Stomach (tissue), 9 donors: ENCODE results near the gene RPTOR. TPM values are rescaled to one million over a fixed set of nuclear protein-coding genes. Genes with fewer than 3 reads are reported as not detected.

ENCODE experiments used
- DNase-seq, 2 donors: peaks; one replicate each; pipeline versions ENCODE4 v3.0.0 to v3.0.0-alpha.2; 2013 to 2019
- H3K27ac ChIP-seq, 5 donors: fragments of 200-600 bp in 4 of 5; sonication (generic) in 4 of 5; one replicate each; pipeline ENCODE4 v1.5.1; 2013 to 2019; ENCODE audit warnings: mild to moderate bottlenecking in 1 of 5, moderate library complexity in 1 of 5
- H3K27me3 ChIP-seq, 3 donors: fragments of 200-600 bp; sonication (generic); one replicate each; pipeline ENCODE4 v1.5.1; 2017 to 2019; ENCODE audit warnings: mixed run types in 1 of 3
- H3K36me3 ChIP-seq, 4 donors: fragments of 200-600 bp; sonication (generic); 1 replicate in 3 of 4; 2 replicates in 1 of 4; pipeline ENCODE4 v1.5.1; 2016 to 2019
- H3K4me1 ChIP-seq, 4 donors: fragments of 200-600 bp; sonication (generic); one replicate each; pipeline ENCODE4 v1.5.1; 2016 to 2019
- H3K4me3 ChIP-seq, 4 donors: fragments of 200-600 bp; sonication (generic) in 3 of 4; one replicate each; pipeline ENCODE4 v1.5.1; 2016 to 2019; ENCODE audit warnings: mild to moderate bottlenecking in 1 of 4
- H3K9me3 ChIP-seq, 4 donors: fragments of 200-600 bp; sonication (generic); one replicate each; pipeline ENCODE4 v1.5.1; 2016 to 2019
- EP300 ChIP-seq: sonication (generic); formaldehyde crosslinking; IDR thresholded peaks from one replicate; pipeline ENCODE4 v1.6.1; 2017; ENCODE audit warnings: antibody characterized with exemption
- POLR2A ChIP-seq, 4 donors: fragments of 450-650 bp; IDR thresholded peaks; one replicate each; pipeline ENCODE4 v1.6.1; 2016; ENCODE audit warnings: antibody characterized with exemption in 4 of 4, control low read depth in 2 of 4, mild to moderate bottlenecking in 1 of 4, moderate library complexity in 1 of 4
- POLR2AphosphoS5 ChIP-seq, 3 donors: sonication (generic); formaldehyde crosslinking; IDR thresholded peaks; one replicate each; pipeline ENCODE4 v1.6.1; 2016; ENCODE audit warnings: antibody characterized with exemption in 3 of 3
- WGBS, 5 donors: extraction: QIAGEN DNeasy Blood & Tissue Kit in 3 of 5; methylation state at CpG; one replicate each; pipeline versions ENCODE4 v1.1.5 to v1.1.7; 2013 to 2018; 5-methylcytosine and 5-hydroxymethylcytosine counted together
- intact Hi-C: fragments of 100-400 bp; cut with DNase I; formaldehyde crosslinking; loops from one replicate; pipeline ENCODE4 v1.15.1; 2023; ENCODE audit warnings: low total_unique reads
- polyA plus RNA-seq, 3 donors: library from polyadenylated mRNA; stranded (reverse); fragments of 200-250 nt; gene quantifications; one replicate each; pipeline ENCODE4 v1.2.3, GENCODE V29; 2013
- total RNA-seq, 5 donors: library from RNA; depleted of rRNA; stranded (reverse); fragments of >200 nt; gene quantifications; one replicate each; pipeline versions ENCODE4 v1.1.0 to v1.2.3, GENCODE V29; 2014 to 2016
- TF ChIP-seq, protein P1 (sequence below), 7 experiments: fragments of 450-650 bp in 4 of 7; fragments of 200-600 bp in 3 of 7; sonication (generic) in 3 of 7; IDR thresholded peaks; one replicate each; pipeline ENCODE4 v1.5.1; 2016 to 2019; ENCODE audit warnings: antibody characterized with exemption in 7 of 7, control low read depth in 2 of 7, mild to moderate bottlenecking in 1 of 7
- donor health status: healthy with polysubstance abuse.
- donor health status: Bipolar disorder and iron deficiency.
- donor health status: healthy.

Gene RPTOR
- total and polyA plus RNA-seq, 8 donors = 3.8 to 103 (median 19.3) TPM

DNA sequence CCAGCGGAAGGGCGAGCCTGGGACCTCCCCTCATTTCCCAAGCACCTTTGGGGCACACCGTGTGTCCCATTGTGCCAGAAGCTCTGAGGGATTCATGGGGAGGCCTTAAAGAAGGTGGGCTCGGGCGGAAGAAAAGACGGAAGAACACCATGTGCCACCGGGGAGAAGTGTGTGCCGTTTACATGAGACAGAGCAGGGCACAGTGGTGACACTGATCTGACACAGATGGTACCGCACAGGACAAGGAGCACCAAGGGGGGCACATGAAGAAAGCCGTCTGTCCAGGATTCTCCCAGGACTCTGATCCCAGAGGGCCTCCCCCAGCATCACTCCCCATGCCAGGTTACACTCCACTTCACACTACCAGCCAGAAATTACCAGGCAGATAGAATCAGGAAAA is 318.3 kb downstream of the RPTOR start:
- Histone ChIP-seq H3K9me3 (no peaks in the 10 kb centered on the region), H3K27me3 (no peaks in the 10 kb centered on the region), H3K36me3 (peaks cover 0 to 21% (median 17%) of the 10 kb centered on the region in 4 donors), H3K27ac (no peak overlapping the region), H3K4me1 (peaks cover 12 to 33% (median 17%) of the 10 kb centered on the region in 4 donors), H3K4me3 (no peak overlapping the region)
- TF ChIP-seq POLR2A (IDR thresholded peaks at IDR 0.05) (no peak), EP300 (no peak)
- WGBS, 5 donors = 96 to 99% (median 97%) methylated on average over 10 of the region's 10 CpGs
- DNase-seq = no peak
- intact Hi-C loops = loop anchor here (10.0 kb wide), 1 partner anchor 112 kb away; no protein-coding TSS in a partner anchor

DNA sequence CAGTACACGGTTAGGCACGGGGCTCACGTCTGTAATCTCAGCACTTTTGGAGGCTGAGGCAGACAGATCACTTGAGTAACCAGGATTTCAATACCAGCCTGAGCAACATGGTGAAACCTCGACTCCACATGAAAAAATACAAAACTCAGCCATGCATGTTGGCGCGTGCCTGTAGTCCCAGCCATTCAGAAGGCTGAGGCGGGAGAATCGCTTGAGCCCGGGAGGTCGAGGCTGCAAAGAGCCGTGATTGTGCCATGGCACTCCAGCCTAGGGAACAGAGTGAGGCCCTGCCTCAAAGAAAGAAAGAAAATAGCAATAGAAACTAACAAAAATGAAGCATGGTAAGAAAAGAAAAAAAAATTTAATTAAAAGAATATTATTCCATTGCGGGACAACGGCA is 319.0 kb downstream of the RPTOR start:
- WGBS, 5 donors = 97 to 98% (median 97%) methylated on average over 13 of the region's 13 CpGs
- no peak for DNase-seq
- TF ChIP-seq, protein P1, sequence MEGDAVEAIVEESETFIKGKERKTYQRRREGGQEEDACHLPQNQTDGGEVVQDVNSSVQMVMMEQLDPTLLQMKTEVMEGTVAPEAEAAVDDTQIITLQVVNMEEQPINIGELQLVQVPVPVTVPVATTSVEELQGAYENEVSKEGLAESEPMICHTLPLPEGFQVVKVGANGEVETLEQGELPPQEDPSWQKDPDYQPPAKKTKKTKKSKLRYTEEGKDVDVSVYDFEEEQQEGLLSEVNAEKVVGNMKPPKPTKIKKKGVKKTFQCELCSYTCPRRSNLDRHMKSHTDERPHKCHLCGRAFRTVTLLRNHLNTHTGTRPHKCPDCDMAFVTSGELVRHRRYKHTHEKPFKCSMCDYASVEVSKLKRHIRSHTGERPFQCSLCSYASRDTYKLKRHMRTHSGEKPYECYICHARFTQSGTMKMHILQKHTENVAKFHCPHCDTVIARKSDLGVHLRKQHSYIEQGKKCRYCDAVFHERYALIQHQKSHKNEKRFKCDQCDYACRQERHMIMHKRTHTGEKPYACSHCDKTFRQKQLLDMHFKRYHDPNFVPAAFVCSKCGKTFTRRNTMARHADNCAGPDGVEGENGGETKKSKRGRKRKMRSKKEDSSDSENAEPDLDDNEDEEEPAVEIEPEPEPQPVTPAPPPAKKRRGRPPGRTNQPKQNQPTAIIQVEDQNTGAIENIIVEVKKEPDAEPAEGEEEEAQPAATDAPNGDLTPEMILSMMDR (IDR thresholded peaks at IDR 0.05) = no peak
- no peak for TF ChIP-seq POLR2AphosphoS5 (IDR thresholded peaks at IDR 0.05)
- no peak for TF ChIP-seq POLR2A (IDR thresholded peaks at IDR 0.05)
- no peak for TF ChIP-seq EP300
- no peaks in the 10 kb centered on the region for H3K27me3 ChIP-seq
- peaks cover 0 to 20% (median 14%) of the 10 kb centered on the region in 4 donors for H3K36me3 ChIP-seq
- no peaks in the 10 kb centered on the region for H3K9me3 ChIP-seq
- no peak overlapping the region for H3K4me3 ChIP-seq
- no peak overlapping the region for H3K27ac ChIP-seq
- intact Hi-C loops = loop anchor here (10.0 kb wide), 1 partner anchor 111 kb away; no protein-coding TSS in a partner anchor
- H3K4me1 ChIP-seq = peaks cover 11 to 28% (median 15%) of the 10 kb centered on the region in 4 donors

DNA sequence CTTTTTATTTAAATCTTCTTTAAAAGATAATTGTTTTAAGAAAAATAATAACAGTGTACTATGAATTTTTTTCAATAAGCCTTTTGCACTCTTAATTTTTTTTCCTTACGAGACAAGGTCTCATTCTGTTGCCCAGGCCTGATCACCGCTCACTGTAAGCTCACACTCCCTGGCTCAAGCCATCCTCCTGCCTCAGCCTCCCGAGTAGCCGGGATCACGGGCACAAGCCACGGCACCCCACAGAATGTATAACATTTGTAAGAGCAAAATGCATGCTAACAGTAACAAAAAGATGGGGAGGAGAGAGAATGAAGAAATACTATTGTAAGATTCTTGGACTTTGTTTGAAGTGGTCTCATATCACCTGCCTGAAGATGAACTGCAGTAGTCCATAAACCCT is 320.1 kb downstream of the RPTOR start:
- Histone ChIP-seq H3K9me3 (no peaks in the 10 kb centered on the region), H3K4me3 (no peak overlapping the region), H3K36me3 (peaks cover 0 to 20% (median 12%) of the 10 kb centered on the region in 4 donors), H3K4me1 (peaks cover 0 to 16% (median 4%) of the 10 kb centered on the region in 4 donors), H3K27ac (no peak overlapping the region), H3K27me3 (no peaks in the 10 kb centered on the region)
- WGBS, 5 donors = 97 to 99% (median 98%) methylated on average over 6 of the region's 6 CpGs
- TF ChIP-seq POLR2A (IDR thresholded peaks at IDR 0.05) (no peak), POLR2AphosphoS5 (IDR thresholded peaks at IDR 0.05) (no peak), EP300 (no peak)
- TF ChIP-seq, protein P1 (IDR thresholded peaks at IDR 0.05) = no peak
- no peak for DNase-seq
- intact Hi-C loops = loop anchor here (10.0 kb wide), 1 partner anchor 110 kb away; no protein-coding TSS in a partner anchor

DNA sequence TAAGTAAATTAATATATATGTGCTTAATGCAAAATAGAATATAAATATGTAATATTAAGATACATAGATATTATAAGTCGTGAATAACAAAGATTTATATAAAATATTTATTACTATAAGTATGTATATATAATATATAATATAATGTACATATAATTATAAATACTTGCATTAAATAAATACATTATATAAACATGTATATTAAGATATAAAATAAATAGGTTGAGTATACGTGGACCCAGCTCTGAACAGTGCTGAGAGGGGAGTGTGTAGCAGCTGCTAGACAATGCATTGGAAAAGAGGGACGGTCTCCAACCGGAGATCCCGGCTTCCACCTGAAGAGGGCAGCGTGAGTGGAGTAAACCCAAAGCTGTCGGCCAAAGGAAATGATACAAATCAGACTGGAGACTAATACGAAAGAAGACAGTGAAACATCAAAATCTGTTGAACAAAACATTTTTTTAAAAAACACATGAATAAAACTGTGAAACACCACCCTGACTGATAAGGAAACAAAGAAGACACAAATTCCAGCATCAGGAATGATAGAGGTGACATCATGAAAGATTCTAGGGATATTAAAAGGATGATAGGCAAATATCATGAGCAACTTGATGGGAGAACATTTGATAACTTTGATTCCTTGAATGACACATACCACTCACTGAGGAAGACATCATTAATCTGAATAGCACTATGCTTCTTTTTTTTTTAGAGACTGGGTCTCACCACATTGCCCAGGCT is 321.6 kb downstream of the RPTOR start:
- H3K4me1 ChIP-seq = peaks cover 0 to 2% (median 0%) of the 10 kb centered on the region in 4 donors
- H3K4me3 ChIP-seq = no peak overlapping the region
- DNase-seq = peak; percentile 62 to 84
- H3K27me3 ChIP-seq = no peaks in the 10 kb centered on the region
- intact Hi-C loops = loop anchor here (10.0 kb wide), 1 partner anchor 109 kb away; no protein-coding TSS in a partner anchor
- no peaks in the 10 kb centered on the region for H3K9me3 ChIP-seq
- TF ChIP-seq EP300 = no peak
- TF ChIP-seq, protein P1 (IDR thresholded peaks at IDR 0.05) = peak in 5 of 7 experiments; percentile 42 to 71 (median 54)
- TF ChIP-seq POLR2AphosphoS5 (IDR thresholded peaks at IDR 0.05) = peak in 1 of 3 donors; percentile 15
- no peak overlapping the region for H3K27ac ChIP-seq
- peaks cover 0 to 15% (median 9%) of the 10 kb centered on the region in 4 donors for H3K36me3 ChIP-seq
- WGBS, 5 donors = 13 to 18% (median 16%) methylated on average over 8 of the region's 8 CpGs
